PC-3 (cell line): ENCODE results near the gene TRAF1. TPM values are rescaled to one million over a fixed set of nuclear protein-coding genes. Genes with fewer than 3 reads are reported as not detected.

ENCODE experiments used
- ATAC-seq: fragments of 200-7000 bp; cut with Tn5 transposase; 2 replicates; pipeline ENCODE4 v1.9.1; 2020; ENCODE audit warnings: mild to moderate bottlenecking, moderate library complexity
- BruUV-seq: library from RNA; stranded (reverse); fragments of 400-500 nt; replicated peaks from 2 replicates; lab custom pipeline; 2021; lab: Mats Ljungman, UMichigan
- CTCF ChIA-PET: fragments of 300-600 bp; sonication (Branson Sonifier 250); formaldehyde crosslinking; loops from one replicate; lab custom pipeline; 2022; ENCODE audit warnings: antibody characterized with exemption; lab: Charles Lee
- POLR2A ChIA-PET: fragments of 300-600 bp; sonication (Branson Sonifier 250); formaldehyde crosslinking; loops from one replicate; lab custom pipeline; 2022; ENCODE audit warnings: antibody characterized with exemption; ENCODE audit not compliant: unreplicated experiment; lab: Charles Lee
- DNase-seq: peaks from one replicate; pipeline ENCODE4 v3.0.0-alpha.2; 2015
- H2AFZ ChIP-seq: fragments of 300-600 bp; sonication (generic); 2 replicates; pipeline ENCODE4 v1.6.0; 2016; ENCODE audit warnings: antibody characterized with exemption, low read length
- H3F3A ChIP-seq: fragments of 300-600 bp; sonication (generic); one replicate; pipeline ENCODE4 v1.6.0; 2017; ENCODE audit warnings: antibody characterized with exemption, low read length, control low read depth, mild to moderate bottlenecking; ENCODE audit not compliant: unreplicated experiment
- H3K27ac ChIP-seq: fragments of 300-600 bp; sonication (generic); 2 replicates; pipeline ENCODE4 v1.5.1; 2016; ENCODE audit warnings: mild to moderate bottlenecking, low read length
- H3K27me3 ChIP-seq: fragments of 300-600 bp; sonication (generic); 2 replicates; pipeline ENCODE4 v1.6.1; 2016; ENCODE audit warnings: low read length, mixed read lengths
- H3K36me3 ChIP-seq: fragments of 300-600 bp; sonication (generic); 2 replicates; pipeline ENCODE4 v1.6.1; 2016; ENCODE audit warnings: low read depth, mixed run types, low read length, mixed read lengths
- H3K4me1 ChIP-seq: fragments of 300-600 bp; sonication (generic); 2 replicates; pipeline ENCODE4 v1.5.1; 2016; ENCODE audit warnings: low read length; ENCODE audit not compliant: insufficient read depth
- H3K4me2 ChIP-seq: fragments of 300-600 bp; sonication (generic); 2 replicates; pipeline ENCODE4 v1.6.0; 2016; ENCODE audit warnings: low read length
- H3K4me3 ChIP-seq: fragments of 300-600 bp; sonication (generic); 2 replicates; pipeline ENCODE4 v1.5.1; 2016; ENCODE audit warnings: mild to moderate bottlenecking, low read length, mixed read lengths
- H3K79me2 ChIP-seq: fragments of 300-600 bp; sonication (generic); 2 replicates; pipeline ENCODE4 v1.6.1; 2017; ENCODE audit warnings: low read length, mixed read lengths
- H3K9ac ChIP-seq: fragments of 300-600 bp; sonication (generic); 2 replicates; pipeline ENCODE4 v1.6.0; 2016; ENCODE audit warnings: mild to moderate bottlenecking, low read length
- H3K9me2 ChIP-seq: fragments of 300-600 bp; sonication (generic); replicated peaks from 2 replicates; pipeline ENCODE4 v1.6.1; 2016; ENCODE audit warnings: mixed run types, low read length, mixed read lengths
- H3K9me3 ChIP-seq: fragments of 300-600 bp; sonication (generic); 2 replicates; pipeline ENCODE4 v1.6.1; 2016; ENCODE audit warnings: low read length, mixed read lengths
- H4K20me1 ChIP-seq: fragments of 300-600 bp; sonication (generic); 2 replicates; pipeline ENCODE4 v1.6.1; 2016; ENCODE audit warnings: low read length, mixed read lengths
- EZH2 ChIP-seq: fragments of 300-600 bp; sonication (generic); IDR thresholded peaks from one replicate; pipeline ENCODE4 v1.6.1; 2017; ENCODE audit warnings: antibody characterized with exemption, mild to moderate bottlenecking, low read length; ENCODE audit not compliant: unreplicated experiment
- EZH2phosphoT487 ChIP-seq: fragments of 300-600 bp; sonication (generic); IDR thresholded peaks from 2 replicates; pipeline ENCODE4 v1.6.1; 2018; ENCODE audit warnings: mild to moderate bottlenecking, antibody characterized with exemption, low read length, borderline replicate concordance
- intact Hi-C: fragments of 100-400 bp; cut with micrococcal nuclease; formaldehyde crosslinking; loops from 2 replicates; pipeline ENCODE4 v1.9.0; 2023
- total RNA-seq: library from RNA; depleted of rRNA; stranded (reverse); fragments of >200 nt; gene quantifications from 2 replicates; pipeline ENCODE4 v1.2.3, GENCODE V29; 2014
- TF ChIP-seq, protein P1 (sequence below): fragments of 300-600 bp; sonication (generic); conservative IDR thresholded peaks from 2 replicates; pipeline ENCODE4 v1.5.1; 2017; ENCODE audit warnings: antibody characterized with exemption, low read depth, mild to moderate bottlenecking, low read length

Gene TRAF1
- total RNA-seq, 1 experiment from 2014 or later, result 0.15 TPM

- H2AFZ ChIP-seq, result peak overlapping the region; percentile 79
- DNase-seq, result peak; percentile 89
- peak; percentile 56 for ATAC-seq
- ChIA-PET CTCF (no interaction called here), POLR2A (interaction anchor here (0.7 kb wide), 1 partner anchor 166 kb away, joined by 7 read pairs; no protein-coding TSS in a partner anchor)
- peak overlapping the region; percentile 97 for H3K9ac ChIP-seq
- H3F3A ChIP-seq, result no peaks in the 10 kb centered on the region
- TF ChIP-seq, protein P1, sequence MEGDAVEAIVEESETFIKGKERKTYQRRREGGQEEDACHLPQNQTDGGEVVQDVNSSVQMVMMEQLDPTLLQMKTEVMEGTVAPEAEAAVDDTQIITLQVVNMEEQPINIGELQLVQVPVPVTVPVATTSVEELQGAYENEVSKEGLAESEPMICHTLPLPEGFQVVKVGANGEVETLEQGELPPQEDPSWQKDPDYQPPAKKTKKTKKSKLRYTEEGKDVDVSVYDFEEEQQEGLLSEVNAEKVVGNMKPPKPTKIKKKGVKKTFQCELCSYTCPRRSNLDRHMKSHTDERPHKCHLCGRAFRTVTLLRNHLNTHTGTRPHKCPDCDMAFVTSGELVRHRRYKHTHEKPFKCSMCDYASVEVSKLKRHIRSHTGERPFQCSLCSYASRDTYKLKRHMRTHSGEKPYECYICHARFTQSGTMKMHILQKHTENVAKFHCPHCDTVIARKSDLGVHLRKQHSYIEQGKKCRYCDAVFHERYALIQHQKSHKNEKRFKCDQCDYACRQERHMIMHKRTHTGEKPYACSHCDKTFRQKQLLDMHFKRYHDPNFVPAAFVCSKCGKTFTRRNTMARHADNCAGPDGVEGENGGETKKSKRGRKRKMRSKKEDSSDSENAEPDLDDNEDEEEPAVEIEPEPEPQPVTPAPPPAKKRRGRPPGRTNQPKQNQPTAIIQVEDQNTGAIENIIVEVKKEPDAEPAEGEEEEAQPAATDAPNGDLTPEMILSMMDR, result no peak; the same call in 1 of the 2 replicates
- TF ChIP-seq EZH2phosphoT487, result no peak
- TF ChIP-seq EZH2, result no peak
- peaks cover 30% of the 10 kb centered on the region for H3K79me2 ChIP-seq
- peak overlapping the region; percentile 99 for H3K27ac ChIP-seq
- no peaks in the 10 kb centered on the region for H3K9me3 ChIP-seq
- H4K20me1 ChIP-seq, result no peaks in the 10 kb centered on the region
- intact Hi-C loops, result loop anchor here (2.0 kb wide), 1 partner anchor 61 kb away; no protein-coding TSS in a partner anchor
- TSS peak; percentile 53 for BruUV-seq
- H3K9me2 ChIP-seq, result no peaks in the 10 kb centered on the region
- peak overlapping the region; percentile 96 for H3K4me2 ChIP-seq
- peaks cover 47% of the 10 kb centered on the region for H3K4me1 ChIP-seq
- peak overlapping the region; percentile 81 for H3K4me3 ChIP-seq
- H3K27me3 ChIP-seq, result no peaks in the 10 kb centered on the region
- peaks cover 18% of the 10 kb centered on the region for H3K36me3 ChIP-seq
Observed at GRCh38 chr9:120875954-120876841, 50.4 kb downstream of the TRAF1 start.

- TF ChIP-seq EZH2, result no peak
- no peak for TF ChIP-seq EZH2phosphoT487
- TF ChIP-seq, protein P1, result no peak
- Histone ChIP-seq H3K4me1 (peaks cover 47% of the 10 kb centered on the region), H4K20me1 (no peaks in the 10 kb centered on the region), H3K4me3 (peak overlapping the region; percentile 81), H3F3A (no peaks in the 10 kb centered on the region), H2AFZ (peak overlapping the region; percentile 79), H3K9me3 (no peaks in the 10 kb centered on the region), H3K9ac (peak overlapping the region; percentile 97), H3K36me3 (peaks cover 20% of the 10 kb centered on the region), H3K9me2 (no peaks in the 10 kb centered on the region), H3K27ac (peak overlapping the region; percentile 99), H3K27me3 (no peaks in the 10 kb centered on the region), H3K4me2 (peak overlapping the region; percentile 96), H3K79me2 (peaks cover 30% of the 10 kb centered on the region)
- DNase-seq, result no peak
- intact Hi-C loops, result no loop called here
- BruUV-seq, result no TSS peak
- POLR2A ChIA-PET, result no interaction called here
- ATAC-seq, result no peak
- CTCF ChIA-PET, result no interaction called here
Observed at GRCh38 chr9:120875643-120875953, 51.0 kb downstream of the TRAF1 start.

- Histone ChIP-seq H3K27me3 (no peaks in the 10 kb centered on the region), H3K9me3 (no peaks in the 10 kb centered on the region), H3K27ac (peak overlapping the region; percentile 99), H3K9ac (peak overlapping the region; percentile 97), H3F3A (no peaks in the 10 kb centered on the region), H3K4me2 (peak overlapping the region; percentile 96), H3K4me3 (peak overlapping the region; percentile 81), H2AFZ (no peak overlapping the region), H4K20me1 (no peaks in the 10 kb centered on the region), H3K79me2 (peaks cover 30% of the 10 kb centered on the region), H3K4me1 (peaks cover 47% of the 10 kb centered on the region), H3K9me2 (no peaks in the 10 kb centered on the region), H3K36me3 (peaks cover 20% of the 10 kb centered on the region)
- no peak for TF ChIP-seq EZH2
- TF ChIP-seq, protein P1, result no peak
- no peak for TF ChIP-seq EZH2phosphoT487
- no peak for ATAC-seq
- POLR2A ChIA-PET, result no interaction called here
- BruUV-seq, result no TSS peak
- CTCF ChIA-PET, result no interaction called here
- intact Hi-C loops, result no loop called here
- no peak for DNase-seq
Observed at GRCh38 chr9:120875195-120875565, 51.4 kb downstream of the TRAF1 start.
